Heart right ventricle (tissue), 16 donors: ENCODE measurements around the gene CDH11. TPM values are rescaled to one million over a fixed set of nuclear protein-coding genes. Genes with fewer than 3 reads are reported as not detected.

Experiments
- ATAC-seq, 8 donors: fragments of 200-7000 bp; cut with Tn5 transposase; one replicate each; pipeline ENCODE4 v1.9.1; 2020; ENCODE audit warnings: mild to moderate bottlenecking in 8 of 8, moderate library complexity in 8 of 8, moderate number of reproducible peaks in 1 of 8
- DNase-seq, 2 donors: peaks; one replicate each; pipeline ENCODE4 v3.0.0-alpha.2; 2020
- H3K27ac ChIP-seq, 10 donors: fragments of 200-600 bp; sonication (generic) in 2 of 10; one replicate each; pipeline versions ENCODE4 v1.5.0 to v1.8.0; 2020 to 2022; ENCODE audit warnings: mild to moderate bottlenecking in 3 of 10
- H3K27me3 ChIP-seq, 7 donors: fragments of 200-600 bp; one replicate each; pipeline ENCODE4 v1.8.0; 2021 to 2022; ENCODE audit warnings: mild to moderate bottlenecking in 2 of 7
- H3K36me3 ChIP-seq, 9 donors: fragments of 200-600 bp; sonication (generic) in 1 of 9; one replicate each; pipeline versions ENCODE4 v1.5.0 to v1.8.0; 2020 to 2022; ENCODE audit warnings: mild to moderate bottlenecking in 2 of 9
- H3K4me1 ChIP-seq, 9 donors: fragments of 200-600 bp; sonication (generic) in 1 of 9; one replicate each; pipeline versions ENCODE4 v1.5.0 to v1.8.0; 2020 to 2022; ENCODE audit warnings: mild to moderate bottlenecking in 4 of 9
- H3K4me3 ChIP-seq, 10 donors: fragments of 200-600 bp; sonication (generic) in 2 of 10; one replicate each; pipeline versions ENCODE4 v1.5.0 to v1.8.0; 2020 to 2022; ENCODE audit warnings: mild to moderate bottlenecking in 7 of 10, moderate library complexity in 2 of 10
- H3K9me3 ChIP-seq, 11 donors: fragments of 200-600 bp in 10 of 11; sonication (generic) in 2 of 11; one replicate each; pipeline versions ENCODE4 v1.5.0 to v1.8.0; 2013 to 2022; ENCODE audit warnings: mild to moderate bottlenecking in 2 of 11, control low read depth in 1 of 11, moderate library complexity in 1 of 11
- CTCF ChIP-seq, 9 donors: fragments of 200-600 bp; sonication (generic) in 2 of 9; IDR thresholded peaks; one replicate each; pipeline versions ENCODE4 v1.5.0 to v1.8.0; 2021 to 2022; ENCODE audit warnings: antibody characterized with exemption in 9 of 9, mild to moderate bottlenecking in 5 of 9, moderate library complexity in 1 of 9
- WGBS, 2 donors: extraction: QIAGEN DNeasy Blood & Tissue Kit; methylation state at CpG; one replicate each; pipeline ENCODE4 v1.1.7; 2013; ENCODE audit warnings: inconsistent platforms in 1 of 2; 5-methylcytosine and 5-hydroxymethylcytosine counted together
- intact Hi-C, 10 donors: fragments of 100-400 bp; cut with DNase I; formaldehyde crosslinking; loops; one replicate each; pipeline versions ENCODE4 v1.11.1 to v1.14.2; 2022
- polyA plus RNA-seq, 2 donors: library from polyadenylated mRNA; stranded (reverse); fragments of 200-250 nt; gene quantifications; one replicate each; pipeline ENCODE4 v1.2.3, GENCODE V29; 2013
- total RNA-seq, 10 donors: library from RNA; stranded (reverse); fragmentation: NEBNext Ultra II Directional in 3 of 10; extraction: Animal tissue kit (Norgen Biotek cat#: 25700) in 3 of 10; gene quantifications; one replicate each; pipeline versions ENCODE4 v1.2.1 to v1.2.4, GENCODE V29; 2021 to 2023
- donor health status: Arrhythmogenic right ventricular cardiomyopathy.
- donor health status: ischemic (EF 13 %, LVEDD 7.1; RV severe dilation, severe dysfunction).
- donor health status: healthy with polysubstance abuse.
- donor health status: DM: no; HTN: yes; CAD: no.
- donor health status: DM: no; HTN: no; CAD: no.
- donor health status: ischemic (EF 25% LVEDD 6.9; RV normal size, moderate dysfunction).
- donor health status: ischemic (EF 25% LVEDD 5.7; RV mildly dilated, moderate dysfunction).
- donor health status: healthy.
- donor health status: DM: yes; HTN: yes; CAD: no.
- donor health status: Ischemic cardiomyopathy.
- donor health status: ischemic (EF 35%, LVEDD 5.7; RV mildly dilated, moderate dysfunction).
- donor health status: nonischemic (EF 11% LVEDD 7.7; RV severe dilation, severe dysfunction).
- donor health status: DM: yes; HTN: yes; CAD: no.
- donor health status: PGD.
- donor health status: ischemic (EF 29% LVEDD 5.4; RV normal size, mild dysfunction).
- donor health status: nonischemic (EF 23%, LVEDD 6.1; RV moderate dilation, normal function).

CDH11 gene
- total and polyA plus RNA-seq, 12 donors, result 1.7 to 29.6 (median 6.5) TPM

DNA sequence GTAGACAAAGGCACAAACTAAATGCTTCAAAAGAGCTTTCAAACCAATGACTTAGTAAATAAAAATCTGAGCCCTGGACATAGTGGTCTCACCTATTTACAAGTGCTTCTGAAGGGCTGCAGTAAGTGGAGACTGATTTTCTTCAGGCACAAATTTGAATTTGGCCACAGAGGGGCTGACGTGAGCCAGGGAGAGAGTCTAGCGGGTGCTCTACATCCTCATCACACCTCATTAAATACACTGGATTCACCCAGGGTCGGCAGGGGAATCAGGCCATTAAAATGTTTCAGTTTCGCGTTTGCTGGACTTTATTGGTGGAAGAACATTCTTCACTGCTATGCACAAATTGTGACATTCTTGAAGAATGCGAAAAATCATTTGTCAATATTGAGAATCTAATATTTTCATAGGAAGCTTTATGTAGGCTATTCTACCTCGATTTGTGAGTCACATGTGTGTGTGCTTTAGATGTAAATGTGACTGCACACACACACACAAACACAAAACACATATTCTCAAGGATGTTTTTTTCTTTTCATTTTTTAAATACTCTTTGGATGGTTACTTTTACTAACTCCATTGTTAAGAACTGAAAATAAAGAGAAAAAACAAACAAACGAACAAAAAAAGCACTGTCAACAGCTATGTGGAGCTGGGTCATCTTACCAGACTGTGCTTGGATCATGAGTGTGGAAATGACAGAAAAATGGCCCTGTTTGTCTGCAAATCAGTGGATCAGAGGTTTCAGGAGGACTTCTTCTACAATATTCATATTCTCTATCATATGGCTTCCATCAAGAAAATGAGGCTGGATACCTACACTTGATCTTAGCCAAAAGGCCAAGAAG, 58.9 kb downstream of the CDH11 start:
- no peak for ATAC-seq

DNA sequence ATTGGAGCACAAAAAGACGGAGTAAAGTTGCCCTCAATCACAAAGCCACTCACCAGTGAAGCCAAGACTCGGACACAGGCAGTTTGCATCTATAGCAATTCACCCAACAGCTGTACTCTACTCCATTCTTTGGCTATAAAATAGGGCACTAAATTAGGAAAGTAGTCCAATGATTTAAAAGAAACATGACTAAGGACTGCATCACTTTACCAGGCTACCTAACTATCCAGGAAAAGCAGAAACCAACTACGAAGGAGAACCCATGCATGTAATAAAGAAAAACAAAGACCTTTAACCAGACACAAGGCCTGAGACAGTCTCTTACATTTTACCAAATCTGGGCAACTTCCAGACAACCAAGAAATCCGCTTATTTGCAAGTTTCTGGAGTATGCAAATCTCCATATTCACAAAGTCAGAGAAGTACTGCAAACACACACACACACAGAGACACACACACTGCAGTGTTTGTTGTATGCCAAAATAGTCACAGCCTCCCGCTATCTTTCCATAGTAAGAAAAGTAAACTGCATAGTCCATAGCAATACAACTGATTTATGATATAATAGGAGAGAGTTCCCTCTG, 59.8 kb downstream of the CDH11 start:
- Histone ChIP-seq H3K27me3 (no peaks in the 10 kb centered on the region), H3K27ac (no peak overlapping the region), H3K4me3 (no peak overlapping the region), H3K4me1 (no peaks in the 10 kb centered on the region), H3K9me3 (no peaks in the 10 kb centered on the region), H3K36me3 (peaks cover 0 to 4% (median 0%) of the 10 kb centered on the region in 9 donors)
- 78% methylated on average over 5 of the region's 5 CpGs for WGBS, 2 donors
- intact Hi-C loops, result no loop called here
- DNase-seq, result no peak
- no peak for ATAC-seq
- no peak for TF ChIP-seq CTCF (IDR thresholded peaks at IDR 0.05)

More for the DNA sequence above, 58.9 kb downstream of the CDH11 start:
- H3K9me3 ChIP-seq, result no peaks in the 10 kb centered on the region
- H3K27ac ChIP-seq, result no peak overlapping the region
- TF ChIP-seq CTCF (IDR thresholded peaks at IDR 0.05), result no peak
- peaks cover 0 to 1% (median 0%) of the 10 kb centered on the region in 9 donors for H3K4me1 ChIP-seq
- peaks cover 0 to 4% (median 0%) of the 10 kb centered on the region in 9 donors for H3K36me3 ChIP-seq
- 77 to 85% methylated on average over 8 of the region's 8 CpGs for WGBS, 2 donors
- intact Hi-C loops, result no loop called here
- H3K4me3 ChIP-seq, result no peak overlapping the region
- no peak for DNase-seq
- H3K27me3 ChIP-seq, result no peaks in the 10 kb centered on the region

- 81 to 87% methylated on average over 3 of the region's 3 CpGs for WGBS, 2 donors
- TF ChIP-seq CTCF (IDR thresholded peaks at IDR 0.05), result no peak
- H3K36me3 ChIP-seq, result peaks cover 0 to 4% (median 0%) of the 10 kb centered on the region in 9 donors
- H3K4me3 ChIP-seq, result no peak overlapping the region
- ATAC-seq (no peak), DNase-seq (no peak)
- H3K27me3 ChIP-seq, result no peaks in the 10 kb centered on the region
- no peak overlapping the region for H3K27ac ChIP-seq
- intact Hi-C loops, result no loop called here
- no peaks in the 10 kb centered on the region for H3K9me3 ChIP-seq
- H3K4me1 ChIP-seq, result no peaks in the 10 kb centered on the region
Measured at GRCh38 chr16:65061263-65061662, 60.6 kb downstream of the CDH11 start.

- 70 to 84% methylated on average over 15 of the region's 15 CpGs for whole genome bisulfite sequencing, 2 donors
- H3K27me3 ChIP-seq, result no peaks in the 10 kb centered on the region
- no peak for ATAC-seq
- TF ChIP-seq CTCF (IDR thresholded peaks at IDR 0.05), result no peak
- no peak overlapping the region for H3K4me3 ChIP-seq
- DNase-seq, result no peak
- intact Hi-C loops, result no loop called here
- no peaks in the 10 kb centered on the region for H3K9me3 ChIP-seq
- H3K36me3 ChIP-seq, result peaks cover 0 to 4% (median 0%) of the 10 kb centered on the region in 9 donors
- H3K27ac ChIP-seq, result no peak overlapping the region
- H3K4me1 ChIP-seq, result no peaks in the 10 kb centered on the region
Measured at GRCh38 chr16:65059406-65059980, 62.4 kb downstream of the CDH11 start.
